Esophagus squamous epithelium (tissue), 4 donors: ENCODE data around the gene HHIPL2.

ENCODE experiments used
- POLR2A ChIP-seq, 4 donors: fragments of 450-650 bp; IDR thresholded peaks; one replicate each; pipeline ENCODE4 v1.6.1; 2017; ENCODE audit warnings: antibody characterized with exemption in 4 of 4, mild to moderate bottlenecking in 4 of 4, moderate library complexity in 3 of 4
- TF ChIP-seq, protein P1 (sequence below), 6 experiments: fragments of 450-650 bp in 4 of 6; fragments of 200-600 bp in 2 of 6; sonication (generic) in 2 of 6; IDR thresholded peaks; one replicate each; pipeline ENCODE4 v1.5.1; 2016 to 2019; ENCODE audit warnings: antibody characterized with exemption in 6 of 6, mild to moderate bottlenecking in 4 of 6, moderate library complexity in 4 of 6

DNA sequence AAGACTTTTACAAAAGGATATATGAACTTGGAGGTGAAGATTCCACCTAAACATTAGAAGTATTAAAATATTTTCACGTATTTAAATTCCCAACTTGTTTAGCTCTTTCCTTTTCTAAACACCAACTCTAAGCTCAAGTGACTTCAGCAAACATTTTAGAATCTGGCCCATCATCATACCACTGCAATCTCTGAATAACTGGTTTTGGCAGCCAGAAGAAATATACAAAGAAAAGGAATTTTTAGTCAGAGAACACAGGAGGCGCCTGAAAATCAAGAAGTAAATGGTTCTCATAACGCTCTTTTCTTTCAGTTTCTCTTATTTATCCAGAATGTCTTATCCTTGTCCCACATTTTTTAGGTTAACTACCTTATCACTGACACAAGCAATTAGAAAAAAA lies 31.4 kb upstream of the HHIPL2 start:
- TF ChIP-seq POLR2A (IDR thresholded peaks at IDR 0.05): no peak
- TF ChIP-seq, protein P1, sequence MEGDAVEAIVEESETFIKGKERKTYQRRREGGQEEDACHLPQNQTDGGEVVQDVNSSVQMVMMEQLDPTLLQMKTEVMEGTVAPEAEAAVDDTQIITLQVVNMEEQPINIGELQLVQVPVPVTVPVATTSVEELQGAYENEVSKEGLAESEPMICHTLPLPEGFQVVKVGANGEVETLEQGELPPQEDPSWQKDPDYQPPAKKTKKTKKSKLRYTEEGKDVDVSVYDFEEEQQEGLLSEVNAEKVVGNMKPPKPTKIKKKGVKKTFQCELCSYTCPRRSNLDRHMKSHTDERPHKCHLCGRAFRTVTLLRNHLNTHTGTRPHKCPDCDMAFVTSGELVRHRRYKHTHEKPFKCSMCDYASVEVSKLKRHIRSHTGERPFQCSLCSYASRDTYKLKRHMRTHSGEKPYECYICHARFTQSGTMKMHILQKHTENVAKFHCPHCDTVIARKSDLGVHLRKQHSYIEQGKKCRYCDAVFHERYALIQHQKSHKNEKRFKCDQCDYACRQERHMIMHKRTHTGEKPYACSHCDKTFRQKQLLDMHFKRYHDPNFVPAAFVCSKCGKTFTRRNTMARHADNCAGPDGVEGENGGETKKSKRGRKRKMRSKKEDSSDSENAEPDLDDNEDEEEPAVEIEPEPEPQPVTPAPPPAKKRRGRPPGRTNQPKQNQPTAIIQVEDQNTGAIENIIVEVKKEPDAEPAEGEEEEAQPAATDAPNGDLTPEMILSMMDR (IDR thresholded peaks at IDR 0.05): no peak
